Spleen (tissue), 7 donors: ENCODE measurements around the gene TRIM66.

Source experiments
- POLR2A ChIP-seq, 3 donors: fragments of 450-650 bp; IDR thresholded peaks; one replicate each; pipeline ENCODE4 v1.5.1; 2017; ENCODE audit warnings: antibody characterized with exemption in 3 of 3, mild to moderate bottlenecking in 1 of 3
- POLR2AphosphoS5 ChIP-seq, 3 donors: sonication (generic); formaldehyde crosslinking; IDR thresholded peaks; one replicate each; pipeline ENCODE4 v1.5.1; 2017; ENCODE audit warnings: antibody characterized with exemption in 3 of 3
- TF ChIP-seq, protein P1 (sequence below), 11 experiments: fragments of 200-600 bp in 7 of 11; fragments of 450-650 bp in 4 of 11; sonication (generic) in 4 of 11; IDR thresholded peaks in 8 of 11; conservative IDR thresholded peaks in 3 of 11; 1 replicate in 7 of 11; 2 replicates in 4 of 11; pipeline versions ENCODE4 v1.4.0 to v1.8.0; 2016 to 2021; ENCODE audit warnings: antibody characterized with exemption in 11 of 11, inconsistent platforms in 4 of 11, mild to moderate bottlenecking in 1 of 11
- donor health status: DM: no; HTN: no; CAD: no; lungs with moderate emphysema.
- donor health status: DM: no; HTN: no; CAD: no.
- donor health status: DM: no; HTN: no; CAD: no.

DNA sequence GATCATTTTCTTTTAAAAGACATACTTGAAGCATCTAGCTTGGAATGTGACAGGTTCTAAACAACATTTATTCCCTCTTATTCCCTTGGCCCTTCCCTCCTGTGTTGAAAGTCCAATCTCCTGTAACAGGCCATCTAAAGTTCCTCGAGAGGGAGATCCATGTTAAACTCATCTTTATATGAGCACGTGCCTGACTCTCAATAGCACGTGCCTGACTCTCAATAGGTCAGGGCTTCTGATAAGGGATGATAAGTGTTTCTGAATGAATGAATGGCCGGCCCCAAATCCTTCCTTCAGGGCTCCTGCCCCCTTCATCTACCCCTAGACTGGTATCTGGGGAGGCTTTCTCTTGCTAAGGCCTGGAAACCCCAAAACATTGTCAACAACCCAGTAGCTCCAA, 27.3 kb upstream of the TRIM66 start:
- TF ChIP-seq, protein P1, sequence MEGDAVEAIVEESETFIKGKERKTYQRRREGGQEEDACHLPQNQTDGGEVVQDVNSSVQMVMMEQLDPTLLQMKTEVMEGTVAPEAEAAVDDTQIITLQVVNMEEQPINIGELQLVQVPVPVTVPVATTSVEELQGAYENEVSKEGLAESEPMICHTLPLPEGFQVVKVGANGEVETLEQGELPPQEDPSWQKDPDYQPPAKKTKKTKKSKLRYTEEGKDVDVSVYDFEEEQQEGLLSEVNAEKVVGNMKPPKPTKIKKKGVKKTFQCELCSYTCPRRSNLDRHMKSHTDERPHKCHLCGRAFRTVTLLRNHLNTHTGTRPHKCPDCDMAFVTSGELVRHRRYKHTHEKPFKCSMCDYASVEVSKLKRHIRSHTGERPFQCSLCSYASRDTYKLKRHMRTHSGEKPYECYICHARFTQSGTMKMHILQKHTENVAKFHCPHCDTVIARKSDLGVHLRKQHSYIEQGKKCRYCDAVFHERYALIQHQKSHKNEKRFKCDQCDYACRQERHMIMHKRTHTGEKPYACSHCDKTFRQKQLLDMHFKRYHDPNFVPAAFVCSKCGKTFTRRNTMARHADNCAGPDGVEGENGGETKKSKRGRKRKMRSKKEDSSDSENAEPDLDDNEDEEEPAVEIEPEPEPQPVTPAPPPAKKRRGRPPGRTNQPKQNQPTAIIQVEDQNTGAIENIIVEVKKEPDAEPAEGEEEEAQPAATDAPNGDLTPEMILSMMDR (IDR thresholded peaks at IDR 0.05 in 8 of 11, conservative IDR thresholded peaks at IDR 0.05 in 3 of 11): no peak
- TF ChIP-seq POLR2A (IDR thresholded peaks at IDR 0.05) (no peak), POLR2AphosphoS5 (IDR thresholded peaks at IDR 0.05) (no peak)
